Fibroblast of mammary gland (primary cell): ENCODE data around the gene LGALS14.

Experiments used
- DNase-seq: peaks from one replicate; pipeline ENCODE4 v3.0.0-alpha.2; 2010; ENCODE audit warnings: low read depth
- H3K4me3 ChIP-seq: 2 replicates; pipeline ENCODE4 v1.5.1; 2011; ENCODE audit warnings: low read depth, mild to moderate bottlenecking, low read length, moderate library complexity; ENCODE audit not compliant: control insufficient read depth
- TF ChIP-seq, protein P1 (sequence below): conservative IDR thresholded peaks from 2 replicates; pipeline ENCODE4 v1.5.1; 2011; ENCODE audit warnings: low read depth, low read length, inconsistent platforms; ENCODE audit not compliant: control insufficient read depth, insufficient read depth

LGALS14 gene

DNA sequence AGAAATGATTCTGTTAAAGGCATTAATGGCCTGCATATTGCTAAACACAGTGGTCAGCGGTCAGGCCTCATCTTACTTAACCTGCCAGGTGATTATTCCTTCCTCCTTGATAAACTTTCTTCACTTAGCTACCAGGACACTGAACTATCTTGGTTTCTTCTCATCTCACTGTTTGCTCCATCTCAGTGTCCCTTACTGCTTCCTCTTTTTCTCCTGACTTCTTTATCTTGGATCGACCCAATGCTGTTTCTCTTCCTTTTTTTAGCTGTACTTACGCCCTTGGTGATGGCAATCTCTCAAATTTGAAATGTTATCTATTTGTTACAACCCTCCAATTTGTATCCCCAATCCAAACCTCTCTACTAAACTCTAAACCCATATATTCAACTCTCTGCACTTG lies 41.4 kb downstream of the LGALS14 start:
- no peak overlapping the region for H3K4me3 ChIP-seq
- DNase-seq = no peak
- TF ChIP-seq, protein P1, sequence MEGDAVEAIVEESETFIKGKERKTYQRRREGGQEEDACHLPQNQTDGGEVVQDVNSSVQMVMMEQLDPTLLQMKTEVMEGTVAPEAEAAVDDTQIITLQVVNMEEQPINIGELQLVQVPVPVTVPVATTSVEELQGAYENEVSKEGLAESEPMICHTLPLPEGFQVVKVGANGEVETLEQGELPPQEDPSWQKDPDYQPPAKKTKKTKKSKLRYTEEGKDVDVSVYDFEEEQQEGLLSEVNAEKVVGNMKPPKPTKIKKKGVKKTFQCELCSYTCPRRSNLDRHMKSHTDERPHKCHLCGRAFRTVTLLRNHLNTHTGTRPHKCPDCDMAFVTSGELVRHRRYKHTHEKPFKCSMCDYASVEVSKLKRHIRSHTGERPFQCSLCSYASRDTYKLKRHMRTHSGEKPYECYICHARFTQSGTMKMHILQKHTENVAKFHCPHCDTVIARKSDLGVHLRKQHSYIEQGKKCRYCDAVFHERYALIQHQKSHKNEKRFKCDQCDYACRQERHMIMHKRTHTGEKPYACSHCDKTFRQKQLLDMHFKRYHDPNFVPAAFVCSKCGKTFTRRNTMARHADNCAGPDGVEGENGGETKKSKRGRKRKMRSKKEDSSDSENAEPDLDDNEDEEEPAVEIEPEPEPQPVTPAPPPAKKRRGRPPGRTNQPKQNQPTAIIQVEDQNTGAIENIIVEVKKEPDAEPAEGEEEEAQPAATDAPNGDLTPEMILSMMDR = no peak

DNA sequence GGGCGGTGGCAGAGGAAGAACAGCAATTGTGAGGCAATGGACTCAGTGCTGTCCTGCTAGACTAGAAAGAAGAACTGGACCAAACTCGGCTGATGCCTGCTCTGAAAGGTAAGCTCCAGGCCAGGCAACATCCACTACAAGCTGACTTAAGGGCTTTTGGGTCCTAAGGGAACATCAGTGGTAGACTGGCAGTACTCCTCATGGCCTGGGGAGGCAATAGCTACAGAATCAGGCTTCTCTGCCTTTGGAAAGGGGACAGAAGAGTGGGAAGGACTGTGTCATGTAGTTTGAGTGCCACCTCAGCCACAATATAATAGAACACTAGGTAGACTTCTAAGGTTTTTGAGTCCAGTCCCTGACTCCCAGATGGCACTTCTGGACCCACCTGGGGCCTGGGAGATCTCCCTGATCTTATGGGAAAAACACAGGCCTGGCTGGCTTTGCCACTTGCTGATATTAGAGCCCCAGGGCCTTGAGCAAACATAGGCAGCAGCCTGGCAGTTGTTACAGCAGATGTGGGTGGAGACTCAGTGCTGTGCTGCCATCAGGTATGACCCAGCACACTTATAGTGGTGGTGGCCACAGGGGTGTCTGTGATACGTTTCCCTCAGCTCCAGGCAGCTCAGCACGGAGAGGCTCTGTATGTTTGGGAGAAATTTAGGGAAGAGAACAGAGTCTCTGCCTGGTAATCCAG lies 42.7 kb downstream of the LGALS14 start:
- TF ChIP-seq, protein P1 = no peak
- H3K4me3 ChIP-seq = no peak overlapping the region
- no peak for DNase-seq

DNA sequence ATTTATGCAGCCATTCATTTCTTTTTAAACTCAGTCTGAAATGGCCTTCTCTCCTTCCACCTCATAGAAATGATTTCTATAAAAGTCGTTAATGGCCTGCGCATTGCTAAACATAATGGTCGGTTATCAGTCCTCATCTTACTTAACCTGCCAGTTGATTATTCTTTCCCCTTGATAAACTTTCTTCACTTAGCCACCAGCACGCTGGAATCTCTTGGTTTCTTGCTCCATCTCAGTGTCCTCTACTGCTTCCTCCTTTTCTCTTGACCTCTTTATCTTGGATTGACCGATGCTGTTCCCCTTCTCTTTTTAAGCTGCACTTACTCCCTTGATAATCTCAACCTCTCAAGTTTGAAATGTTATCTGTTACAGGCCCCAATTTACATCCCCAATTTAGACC lies 45.7 kb downstream of the LGALS14 start:
- TF ChIP-seq, protein P1 = no peak
- H3K4me3 ChIP-seq = no peak overlapping the region
- DNase-seq = no peak

DNA sequence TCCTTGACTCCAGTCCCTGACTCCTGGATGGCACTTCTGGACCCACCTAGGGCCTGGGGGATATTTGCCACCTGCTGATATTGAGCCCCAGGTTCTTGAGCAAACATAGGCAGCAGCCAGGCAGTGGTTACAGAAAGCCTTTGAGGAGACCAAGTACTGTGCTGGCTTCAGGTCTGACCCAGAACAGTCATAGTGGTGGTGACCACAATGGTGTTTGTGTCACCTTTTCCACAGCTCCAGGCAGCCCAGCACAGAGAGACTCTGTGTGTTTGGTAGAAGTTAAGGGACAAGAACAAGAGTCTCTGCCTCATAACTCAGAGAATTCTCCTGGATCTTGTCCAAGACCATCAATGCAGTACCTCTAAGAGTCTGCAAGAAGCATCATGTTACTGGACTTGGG lies 48.1 kb downstream of the LGALS14 start:
- H3K4me3 ChIP-seq = no peak overlapping the region
- no peak for DNase-seq
- TF ChIP-seq, protein P1 = no peak

DNA sequence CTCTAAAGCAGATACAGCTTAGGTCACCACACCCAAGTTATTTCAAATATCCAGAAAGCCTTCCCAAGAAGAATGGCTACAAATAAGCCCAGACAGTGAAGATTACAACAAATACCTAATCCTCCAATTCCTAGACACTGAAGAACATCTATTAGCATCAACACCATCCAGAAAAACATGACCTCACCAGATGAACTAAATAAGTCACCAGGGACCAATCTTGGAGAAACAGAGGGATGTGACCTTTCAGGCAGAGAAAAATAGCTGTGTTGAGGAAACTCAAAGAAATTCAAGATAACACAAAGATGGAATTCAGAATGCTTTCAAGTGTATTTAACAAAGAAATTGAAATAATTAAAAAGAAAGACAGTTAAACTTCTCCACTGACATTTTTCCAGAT lies 48.5 kb downstream of the LGALS14 start:
- no peak for DNase-seq
- TF ChIP-seq, protein P1 = no peak
- H3K4me3 ChIP-seq = no peak overlapping the region

DNA sequence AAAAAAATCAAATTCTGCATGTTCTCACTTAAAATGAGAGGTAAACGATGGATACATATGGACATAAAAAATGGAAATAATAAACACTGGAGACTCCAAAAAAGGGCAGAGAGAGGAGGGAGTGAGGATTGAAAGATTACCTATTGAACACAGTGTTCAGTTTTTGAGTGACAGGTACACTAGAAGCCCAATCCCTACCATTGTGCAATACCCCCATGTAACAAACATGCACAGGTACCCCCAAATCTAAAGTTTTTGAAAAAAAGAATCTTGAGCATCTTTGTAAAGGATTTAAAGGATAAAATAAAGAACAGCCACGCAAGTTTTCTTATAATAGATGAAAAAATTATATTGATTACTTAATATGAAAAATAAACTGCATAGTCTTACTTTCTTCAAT lies 50.3 kb downstream of the LGALS14 start:
- TF ChIP-seq, protein P1 = no peak
- H3K4me3 ChIP-seq = no peak overlapping the region
- no peak for DNase-seq

DNA sequence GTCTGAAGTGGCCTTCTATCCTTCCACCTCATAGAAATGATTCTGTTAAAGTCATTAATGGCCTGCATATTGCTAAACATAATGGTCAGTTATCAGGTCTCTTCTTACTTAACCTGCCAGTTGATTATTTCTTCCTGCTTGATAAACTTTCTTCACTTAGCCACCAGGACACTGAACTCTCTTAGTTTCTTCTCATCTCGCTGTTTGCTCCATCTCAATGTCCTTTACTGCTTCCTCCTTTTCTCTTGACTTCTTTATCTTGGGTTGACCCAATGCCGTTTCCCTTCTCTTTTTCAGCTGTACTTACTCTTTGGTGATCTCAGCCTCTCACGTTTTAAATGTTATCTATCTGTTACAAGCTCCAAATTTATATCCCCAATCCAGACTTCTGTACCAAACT lies 50.7 kb downstream of the LGALS14 start:
- TF ChIP-seq, protein P1 = no peak
- DNase-seq = no peak
- no peak overlapping the region for H3K4me3 ChIP-seq
